Liver (tissue), 3 donors: ENCODE measurements around the gene A2ML1.
"Not testable (repeated sequence)": the region's sequence is repeated elsewhere in the genome, so short reads cannot be mapped to it uniquely, and the experiment has no call there.

Experiments used
- CTCF ChIP-seq: fragments of 150-350 bp; IDR thresholded peaks from 2 replicates; pipeline ENCODE4 v1.5.1; 2017; ENCODE audit warnings: improper control_type of control experiment, low read depth, low read length; ENCODE audit not compliant: missing input control
- EGR1 ChIP-seq, 2 donors: IDR thresholded peaks; 2 replicates each; pipeline ENCODE4 v1.6.1; 2016 to 2018; ENCODE audit warnings: antibody characterized with exemption in 2 of 2, low read depth in 2 of 2
- FOXA1 ChIP-seq: IDR thresholded peaks from 2 replicates; pipeline ENCODE4 v1.6.1; 2016; ENCODE audit warnings: antibody characterized with exemption
- GABPA ChIP-seq, 2 donors: IDR thresholded peaks in 1 of 2; conservative IDR thresholded peaks in 1 of 2; 2 replicates each; pipeline ENCODE4 v1.6.1; 2016; ENCODE audit warnings: antibody characterized with exemption in 2 of 2, mild to moderate bottlenecking in 1 of 2, moderate library complexity in 1 of 2
- ZBTB33 ChIP-seq: IDR thresholded peaks from 2 replicates; pipeline ENCODE4 v1.6.1; 2016; ENCODE audit warnings: antibody characterized with exemption
- donor health status: healthy.
- donor health status: healthy.

DNA sequence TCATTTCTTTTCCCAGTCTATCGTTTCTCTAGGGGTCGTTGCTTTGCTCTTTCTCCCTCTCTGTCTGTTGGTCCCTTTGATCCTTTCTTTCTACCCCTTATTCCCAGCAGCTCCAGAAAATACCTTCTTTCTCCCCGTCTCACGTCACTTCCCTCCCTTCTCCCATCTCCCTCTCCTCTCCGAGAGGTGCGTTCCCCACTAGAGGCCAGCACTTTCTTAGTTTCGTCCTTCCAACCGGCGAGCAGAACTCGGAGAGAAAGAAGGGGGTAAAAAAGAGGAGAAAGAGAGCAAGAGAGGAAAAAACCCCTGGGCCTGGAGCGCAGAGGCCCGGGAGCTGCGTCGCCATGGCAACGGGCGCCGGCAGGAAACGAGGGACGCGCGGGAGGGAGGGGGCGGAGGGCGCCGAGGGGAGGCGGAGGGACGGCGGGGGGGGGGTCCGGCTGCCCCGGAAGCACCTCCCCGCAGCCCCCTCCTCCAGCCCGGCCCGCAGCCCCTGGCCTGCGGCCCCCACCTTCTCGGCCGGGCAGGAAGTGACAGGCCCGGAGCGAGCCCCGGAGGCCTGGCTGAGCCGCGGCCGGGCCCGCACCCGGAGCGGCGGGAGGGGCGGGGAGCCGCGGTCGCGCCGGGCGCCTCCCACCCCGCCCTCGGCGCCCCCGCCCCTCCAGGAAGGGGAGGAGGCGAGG is 91.8 kb downstream of the A2ML1 start, which contains the start of gene PHC1:
- peak; percentile 6 for TF ChIP-seq CTCF
- not testable (repeated sequence) for TF ChIP-seq GABPA (IDR thresholded peaks at IDR 0.05 in 1 of 2, conservative IDR thresholded peaks at IDR 0.05 in 1 of 2); FOXA1; ZBTB33; EGR1 (IDR thresholded peaks at IDR 0.05; ENCODE audit: low read depth in 2 of 2)
